Measurements from ENCODE around the gene FZD1.

The FZD1 gene

DNA sequence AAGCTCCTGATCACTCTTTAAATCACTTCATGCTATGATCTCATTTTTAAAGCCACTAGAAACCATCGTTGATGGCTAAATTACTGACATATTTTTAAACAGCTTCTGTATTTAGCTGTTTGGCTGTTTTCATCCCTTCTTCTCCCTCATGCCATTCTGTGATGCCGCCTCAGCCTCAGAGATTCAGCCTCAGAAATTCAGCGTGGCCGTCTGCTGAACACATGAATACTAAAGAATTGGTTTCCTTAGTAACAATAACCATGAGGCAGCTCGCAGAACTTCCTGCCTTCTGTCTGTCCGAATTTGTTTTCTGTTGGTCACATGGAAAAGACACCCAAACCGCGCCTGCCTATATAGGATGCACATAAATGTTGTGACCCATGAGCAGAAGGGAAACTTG, 31.0 kb upstream of the FZD1 start:
- no peak overlapping the region for H3K4me3 ChIP-seq (replicated peaks in 1 of 2; ENCODE audit: low read depth in 2 of 2, low read length in 2 of 2)
- no peak for DNase-seq (ENCODE audit: low read depth in 2 of 2)
- TF ChIP-seq, protein P1, sequence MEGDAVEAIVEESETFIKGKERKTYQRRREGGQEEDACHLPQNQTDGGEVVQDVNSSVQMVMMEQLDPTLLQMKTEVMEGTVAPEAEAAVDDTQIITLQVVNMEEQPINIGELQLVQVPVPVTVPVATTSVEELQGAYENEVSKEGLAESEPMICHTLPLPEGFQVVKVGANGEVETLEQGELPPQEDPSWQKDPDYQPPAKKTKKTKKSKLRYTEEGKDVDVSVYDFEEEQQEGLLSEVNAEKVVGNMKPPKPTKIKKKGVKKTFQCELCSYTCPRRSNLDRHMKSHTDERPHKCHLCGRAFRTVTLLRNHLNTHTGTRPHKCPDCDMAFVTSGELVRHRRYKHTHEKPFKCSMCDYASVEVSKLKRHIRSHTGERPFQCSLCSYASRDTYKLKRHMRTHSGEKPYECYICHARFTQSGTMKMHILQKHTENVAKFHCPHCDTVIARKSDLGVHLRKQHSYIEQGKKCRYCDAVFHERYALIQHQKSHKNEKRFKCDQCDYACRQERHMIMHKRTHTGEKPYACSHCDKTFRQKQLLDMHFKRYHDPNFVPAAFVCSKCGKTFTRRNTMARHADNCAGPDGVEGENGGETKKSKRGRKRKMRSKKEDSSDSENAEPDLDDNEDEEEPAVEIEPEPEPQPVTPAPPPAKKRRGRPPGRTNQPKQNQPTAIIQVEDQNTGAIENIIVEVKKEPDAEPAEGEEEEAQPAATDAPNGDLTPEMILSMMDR (IDR thresholded peaks at IDR 0.05; ENCODE audit: low read depth, low read length) = no peak

DNA sequence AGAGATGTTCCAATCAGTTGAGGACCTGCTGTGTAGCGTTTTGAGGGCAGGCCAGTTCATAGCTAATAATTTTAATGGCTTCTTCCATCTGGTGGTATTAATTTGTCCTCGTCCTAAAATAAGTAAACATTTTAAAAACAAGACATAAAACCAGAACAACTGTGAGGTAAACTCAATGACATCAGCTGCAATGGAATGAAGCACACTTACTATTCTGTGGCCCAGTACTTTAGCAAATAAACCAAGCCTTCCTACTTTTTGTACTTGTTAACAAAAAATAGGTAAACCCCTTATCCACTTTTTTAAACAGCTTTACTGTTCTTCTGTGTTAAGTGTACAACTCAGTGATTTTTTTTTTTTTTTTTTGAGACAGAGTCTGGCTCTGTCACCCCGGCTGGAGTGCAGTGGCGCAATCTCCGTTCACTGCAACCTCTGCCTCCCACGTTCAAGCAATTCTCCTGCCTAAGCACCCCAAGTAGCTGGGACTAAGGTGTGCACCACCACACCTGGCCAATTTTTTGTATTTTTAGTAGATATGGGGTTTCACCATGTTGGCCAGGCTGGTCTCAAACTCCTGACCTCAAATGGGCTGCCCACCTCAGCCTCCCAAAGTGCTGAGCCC, 28.9 kb upstream of the FZD1 start:
- TF ChIP-seq, protein P1 (IDR thresholded peaks at IDR 0.05; ENCODE audit: low read depth, low read length) = no peak
- no peak overlapping the region for H3K4me3 ChIP-seq (replicated peaks in 1 of 2; ENCODE audit: low read depth in 2 of 2, low read length in 2 of 2)
- DNase-seq (ENCODE audit: low read depth in 2 of 2) = peak in 1 of 2 donors; percentile 33

DNA sequence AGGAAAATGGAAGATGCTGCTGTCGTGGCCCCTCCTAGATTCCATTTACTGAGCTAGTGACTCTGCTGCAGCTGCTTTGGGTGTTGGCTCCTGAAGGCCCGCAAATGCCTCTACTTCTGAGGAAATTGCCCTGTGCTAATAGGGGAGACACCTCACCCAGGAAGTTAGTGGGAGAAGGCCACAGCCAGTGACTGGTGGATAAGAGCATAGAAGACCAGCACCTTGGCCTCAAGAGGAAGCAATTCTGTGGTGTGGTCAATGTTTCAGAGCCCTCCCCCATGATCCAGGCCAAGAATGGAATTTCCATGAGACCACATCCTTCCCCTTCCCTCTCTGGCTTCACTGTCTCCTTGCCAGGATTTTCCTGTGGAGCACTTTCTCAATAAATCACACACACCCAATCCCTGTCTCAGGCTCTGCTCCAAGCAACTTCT, 25.0 kb upstream of the FZD1 start:
- peak; percentile 82 to 87 for DNase-seq (ENCODE audit: low read depth in 2 of 2)
- no peak overlapping the region for H3K4me3 ChIP-seq (replicated peaks in 1 of 2; ENCODE audit: low read depth in 2 of 2, low read length in 2 of 2)
- TF ChIP-seq, protein P1 (IDR thresholded peaks at IDR 0.05; ENCODE audit: low read depth, low read length) = no peak

DNA sequence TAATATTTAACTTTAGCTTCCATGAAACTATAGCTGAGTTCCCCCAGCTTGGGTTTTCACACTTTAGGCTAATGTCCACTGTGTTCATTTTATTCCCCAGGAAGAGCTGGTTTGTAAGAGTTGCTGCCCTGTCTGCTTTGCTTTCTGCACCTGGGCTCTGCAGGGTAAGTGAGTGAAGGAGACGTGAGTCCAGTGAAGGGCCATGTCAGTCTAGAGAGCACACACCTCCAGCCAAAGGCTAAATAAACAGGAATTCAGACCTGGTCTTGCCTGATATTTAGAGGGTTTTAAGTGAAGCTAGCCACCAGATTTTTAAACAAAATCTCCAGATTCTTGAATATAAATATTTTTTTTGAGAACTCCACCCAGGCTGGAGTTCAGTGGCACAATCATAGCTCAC, 24.5 kb upstream of the FZD1 start:
- DNase-seq (ENCODE audit: low read depth in 2 of 2) = no peak
- TF ChIP-seq, protein P1 (IDR thresholded peaks at IDR 0.05; ENCODE audit: low read depth, low read length) = no peak
- no peak overlapping the region for H3K4me3 ChIP-seq (replicated peaks in 1 of 2; ENCODE audit: low read depth in 2 of 2, low read length in 2 of 2)

DNA sequence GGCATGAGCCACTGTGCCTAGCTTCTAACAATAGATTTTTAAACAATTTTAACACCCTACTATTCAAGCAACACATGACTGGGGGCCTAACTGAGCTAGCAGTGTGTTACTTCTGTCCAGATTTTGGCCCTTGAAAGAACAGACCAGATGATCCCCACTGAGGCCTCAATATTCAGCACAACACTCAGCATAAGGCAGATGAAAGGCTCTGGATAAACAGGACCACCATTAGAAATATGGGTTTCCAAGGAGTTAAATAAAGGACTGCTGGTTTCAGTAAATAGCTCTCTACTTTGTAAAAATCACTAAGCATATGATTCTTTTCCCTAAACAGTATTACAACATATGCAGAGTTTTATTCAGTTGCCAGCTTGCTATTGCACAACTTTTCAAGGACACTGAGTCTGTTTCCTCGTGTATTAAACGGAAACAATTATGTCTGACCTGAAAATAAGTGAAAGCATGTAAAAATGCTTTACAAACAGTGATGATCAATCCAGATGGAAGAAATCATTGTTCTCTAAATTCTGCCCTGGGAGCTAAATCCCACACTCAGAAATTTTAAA, 23.8 kb upstream of the FZD1 start:
- DNase-seq (ENCODE audit: low read depth in 2 of 2) = peak; percentile 83 to 86
- TF ChIP-seq, protein P1 (IDR thresholded peaks at IDR 0.05; ENCODE audit: low read depth, low read length) = no peak
- no peak overlapping the region for H3K4me3 ChIP-seq (replicated peaks in 1 of 2; ENCODE audit: low read depth in 2 of 2, low read length in 2 of 2)

DNA sequence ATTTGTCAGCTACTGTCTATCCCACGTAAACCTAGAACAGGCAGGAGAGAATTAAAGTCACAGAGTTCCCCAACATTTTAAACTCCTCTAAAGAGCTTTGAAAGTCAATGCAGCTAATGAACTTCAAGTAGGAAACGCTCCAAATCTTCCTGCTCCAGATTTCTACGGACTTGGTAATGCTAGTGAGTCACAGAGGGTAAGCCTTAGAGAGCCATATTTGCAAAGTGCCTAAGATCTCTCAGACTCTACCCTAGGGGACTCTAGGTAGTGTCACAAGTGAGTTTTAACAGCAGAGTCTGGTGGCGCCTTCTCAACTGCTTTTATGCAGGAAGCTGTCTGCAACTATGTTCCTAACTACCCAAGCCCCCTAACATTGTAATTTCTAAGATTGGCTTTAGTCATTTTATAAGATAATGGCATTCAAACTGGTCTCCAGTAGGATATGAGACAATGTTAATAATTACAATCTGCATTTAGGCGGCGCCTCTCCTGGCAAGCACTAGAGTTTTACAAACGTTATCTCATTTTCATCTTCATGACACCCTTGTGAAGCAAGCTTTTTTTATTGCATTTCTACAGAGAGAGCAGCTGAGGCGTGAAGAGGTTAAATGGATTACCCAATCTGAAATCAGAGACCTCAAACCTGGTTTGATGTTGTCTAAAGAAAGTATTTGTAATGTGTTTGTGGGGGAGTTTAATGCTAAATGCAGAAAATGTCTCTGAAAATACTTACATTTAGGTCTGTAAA, 22.0 kb upstream of the FZD1 start:
- no peak overlapping the region for H3K4me3 ChIP-seq (replicated peaks in 1 of 2; ENCODE audit: low read depth in 2 of 2, low read length in 2 of 2)
- DNase-seq (ENCODE audit: low read depth in 2 of 2) = peak; percentile 39 to 55
- TF ChIP-seq, protein P1 (IDR thresholded peaks at IDR 0.05; ENCODE audit: low read depth, low read length) = no peak

All from cardiac fibroblast (primary cell).